CD4-positive, alpha-beta T cell treated with Interleukin-17A for 4 hours (primary cell): Measurements from ENCODE around the gene COX19.
A peak's percentile ranks its signal among the peaks of the same experiment; 100 is the strongest.
"Not testable (repeated sequence)": the region's sequence is repeated elsewhere in the genome, so short reads cannot be mapped to it uniquely, and the experiment has no call there.

Source experiments
- DNase-seq: peaks from one replicate; pipeline ENCODE4 v3.0.0-alpha.2; 2020; ENCODE audit warnings: mixed read lengths

The COX19 gene

GRCh38 chr7:939843-940242 lies 35.5 kb downstream of the COX19 start:
- no peak for DNase-seq

- DNase-seq, result no peak
Observed at GRCh38 chr7:938546-939185, 36.7 kb downstream of the COX19 start.

GRCh38 chr7:937856-938484 lies 37.4 kb downstream of the COX19 start:
- no peak for DNase-seq

GRCh38 chr7:936386-937054 lies 38.8 kb downstream of the COX19 start:
- no peak for DNase-seq

- DNase-seq, result no peak
Observed at GRCh38 chr7:935874-936385, 39.4 kb downstream of the COX19 start.

- DNase-seq, result no peak
Observed at GRCh38 chr7:935164-935873, 40.0 kb downstream of the COX19 start.

DNA sequence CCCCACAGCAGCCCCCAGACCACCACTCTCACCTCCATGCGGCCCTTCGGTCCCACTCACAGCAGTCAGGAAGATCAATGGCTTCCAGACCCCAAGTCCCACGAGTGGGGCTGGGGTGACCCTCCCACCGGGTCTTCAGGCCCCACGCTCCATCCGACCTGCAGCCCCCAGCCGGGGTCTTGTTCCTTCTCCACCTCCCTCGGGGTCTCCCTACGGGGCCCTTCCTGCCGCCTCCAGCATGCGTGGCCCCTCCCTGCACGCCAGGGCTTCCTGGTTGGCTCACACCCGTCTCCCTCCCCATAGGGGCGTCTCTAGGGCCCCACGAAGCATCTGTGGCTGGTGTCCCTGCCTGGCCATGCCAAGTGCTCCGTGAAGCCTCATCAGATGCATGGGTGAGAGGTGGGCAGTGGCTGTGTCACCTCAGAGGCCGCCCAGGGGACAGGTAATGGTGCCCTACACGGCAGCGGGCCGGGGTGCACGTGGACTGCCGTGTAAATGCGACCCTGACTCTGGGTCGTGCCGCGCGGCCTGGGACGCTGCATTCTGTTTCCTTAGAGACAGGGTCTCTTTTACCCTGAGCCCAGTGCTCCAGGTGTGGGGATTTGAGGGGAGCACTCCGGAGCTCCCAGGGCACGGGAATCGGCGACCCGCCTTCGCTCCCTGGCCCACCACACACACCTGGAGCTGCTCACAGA lies 40.7 kb downstream of the COX19 start:
- DNase-seq, result no peak

DNA sequence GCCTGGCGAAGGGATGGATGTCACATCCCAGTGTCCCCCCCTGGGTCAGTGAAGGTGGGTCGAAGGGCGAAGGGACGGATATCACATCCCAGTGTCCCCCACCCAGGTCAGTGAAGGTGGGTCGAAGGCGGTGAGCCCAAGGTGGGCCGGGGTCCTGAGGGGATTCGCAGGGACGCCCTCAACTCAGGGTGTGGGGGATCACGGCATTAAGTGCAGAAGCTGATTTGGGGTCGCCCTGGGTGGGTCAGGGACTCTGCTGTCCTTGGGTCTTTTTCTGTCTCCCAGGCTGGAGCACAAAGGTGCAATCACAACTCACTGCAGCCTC lies 42.7 kb downstream of the COX19 start:
- DNase-seq, result no peak

GRCh38 chr7:931871-932650 lies 43.3 kb downstream of the COX19 start:
- DNase-seq, result no peak

DNA sequence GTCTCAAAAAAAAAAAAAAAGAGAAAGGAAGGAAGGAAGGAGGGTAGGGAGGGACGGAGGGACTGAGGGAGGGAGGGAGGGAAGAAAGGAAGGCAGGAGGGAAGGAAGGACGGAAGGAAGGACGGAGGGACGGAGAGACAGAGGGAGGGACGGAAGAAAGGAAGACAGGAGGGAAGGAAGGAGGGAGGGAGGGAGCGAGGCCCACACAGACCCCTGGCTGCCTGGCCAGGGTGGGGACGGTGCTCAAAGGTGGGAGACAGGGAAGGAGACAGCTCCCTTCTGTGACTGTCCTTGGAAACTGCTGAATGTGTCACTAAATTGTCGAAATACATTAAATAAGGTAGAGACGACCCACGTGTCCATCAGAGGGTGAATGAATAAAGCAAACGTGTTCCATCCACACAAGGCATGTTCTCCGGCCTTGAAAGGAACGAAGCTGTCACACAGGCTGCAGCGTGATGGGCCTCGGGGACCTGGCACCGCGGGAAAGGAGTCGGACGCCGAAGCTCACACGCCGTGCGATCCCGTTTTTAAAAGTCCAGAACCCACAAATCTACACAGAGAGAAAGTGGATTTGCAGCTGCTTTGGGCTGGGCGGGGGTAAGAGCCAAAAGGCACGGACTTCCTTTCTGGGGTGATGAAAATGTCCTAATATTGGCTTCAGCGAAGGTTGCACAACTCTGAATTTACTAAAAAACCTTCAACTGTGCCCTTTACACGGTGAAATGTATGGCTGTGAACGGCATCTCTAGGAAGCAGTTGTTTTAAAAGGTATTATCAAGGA lies 44.2 kb downstream of the COX19 start:
- DNase-seq, result no peak

- no peak for DNase-seq
Observed at GRCh38 chr7:929311-929711, 46.0 kb downstream of the COX19 start.

GRCh38 chr7:927031-927671 lies 48.2 kb downstream of the COX19 start:
- no peak for DNase-seq

- DNase-seq, result no peak
Observed at GRCh38 chr7:926061-927030, 49.0 kb downstream of the COX19 start.

GRCh38 chr7:925601-926000 lies 49.7 kb downstream of the COX19 start:
- DNase-seq, result peak; percentile 60

DNA sequence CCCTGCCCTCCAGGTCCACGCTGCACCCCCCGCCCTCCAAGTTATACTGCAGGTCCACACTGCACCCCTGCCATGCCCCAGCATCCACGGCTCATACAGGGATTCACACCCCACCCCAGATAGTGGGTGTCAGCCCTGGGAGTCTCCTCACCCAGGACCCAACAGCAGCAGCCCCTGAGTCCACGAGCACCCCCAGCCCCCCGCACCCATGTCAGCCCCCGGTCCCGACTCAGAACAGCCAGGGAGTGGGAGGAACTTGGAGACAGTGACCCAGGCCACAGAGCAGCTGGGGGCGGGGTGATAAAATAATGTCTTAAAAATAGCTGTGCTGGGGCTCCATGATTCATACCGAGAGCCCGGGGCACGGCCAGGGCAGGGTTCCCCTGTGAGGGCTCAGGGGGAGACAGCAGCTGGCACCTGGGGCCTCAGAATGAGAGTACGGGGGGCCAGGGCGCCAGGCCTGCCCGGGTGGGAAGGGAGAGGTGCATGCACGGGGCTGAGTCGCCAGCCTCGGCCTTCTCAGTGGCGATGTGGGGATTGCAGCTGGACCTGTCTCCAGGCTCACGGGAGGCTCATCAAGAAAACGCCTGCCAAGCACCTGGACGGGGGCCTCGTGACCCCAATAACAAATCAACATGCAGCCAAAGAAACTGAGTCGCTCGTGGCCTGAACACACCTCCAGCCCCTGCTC lies 50.7 kb downstream of the COX19 start:
- peak; percentile 55 for DNase-seq

GRCh38 chr7:924042-924441 lies 51.3 kb downstream of the COX19 start:
- not testable (repeated sequence) for DNase-seq

GRCh38 chr7:923108-924041 lies 52.0 kb downstream of the COX19 start:
- peak; percentile 94 for DNase-seq
